Small intestine (tissue), 7 donors: ENCODE measurements around the gene CIB4. TPM values are rescaled to one million over a fixed set of nuclear protein-coding genes. Genes with fewer than 3 reads are reported as not detected.

ENCODE experiments used
- DNase-seq, 2 donors: peaks; one replicate each; pipeline versions ENCODE4 v3.0.0 to v3.0.0-alpha.2; 2013
- FAIRE-seq: peaks from 2 replicates; lab custom pipeline; 2012; peaks lifted over from hg19 to GRCh38; lab: Jason Lieb, UNC
- H3K27ac ChIP-seq, 3 donors: one replicate each; pipeline ENCODE4 v1.5.1; 2013; ENCODE audit warnings: low read length in 2 of 3, mild to moderate bottlenecking in 2 of 3, control low read depth in 1 of 3, inconsistent platforms in 1 of 3, low read depth in 1 of 3, moderate library complexity in 1 of 3
- H3K27me3 ChIP-seq, 3 donors: one replicate each; pipeline ENCODE4 v1.6.1; 2013; ENCODE audit warnings: low read length in 3 of 3, inconsistent platforms in 1 of 3; ENCODE audit not compliant: control insufficient read depth in 3 of 3, insufficient read depth in 3 of 3
- H3K36me3 ChIP-seq, 3 donors: one replicate each; pipeline ENCODE4 v1.6.1; 2013; ENCODE audit warnings: low read length in 3 of 3, inconsistent platforms in 1 of 3, low read depth in 1 of 3, mild to moderate bottlenecking in 1 of 3, moderate library complexity in 1 of 3; ENCODE audit not compliant: control insufficient read depth in 3 of 3, insufficient read depth in 2 of 3
- H3K4me1 ChIP-seq, 3 donors: one replicate each; pipeline ENCODE4 v1.6.1; 2013; ENCODE audit warnings: low read length in 2 of 3, inconsistent platforms in 1 of 3, low read depth in 1 of 3, mild to moderate bottlenecking in 1 of 3, moderate library complexity in 1 of 3; ENCODE audit not compliant: control insufficient read depth in 3 of 3, insufficient read depth in 2 of 3
- H3K4me3 ChIP-seq, 3 donors: one replicate each; pipeline ENCODE4 v1.5.1; 2013; ENCODE audit warnings: low read length in 3 of 3, control low read depth in 1 of 3, inconsistent platforms in 1 of 3, low read depth in 1 of 3, mild to moderate bottlenecking in 1 of 3, moderate library complexity in 1 of 3
- H3K9me3 ChIP-seq, 2 donors: one replicate each; pipeline ENCODE4 v1.6.1; 2013; ENCODE audit warnings: low read depth in 1 of 2, low read length in 1 of 2; ENCODE audit not compliant: control insufficient read depth in 2 of 2, insufficient read depth in 1 of 2
- WGBS, 3 donors: extraction: QIAGEN DNeasy Blood & Tissue Kit; methylation state at CpG; one replicate each; pipeline ENCODE4 v1.1.7; 2013; 5-methylcytosine and 5-hydroxymethylcytosine counted together
- polyA plus RNA-seq, 4 donors: library from polyadenylated mRNA; stranded (reverse) in 3 of 4; unstranded in 1 of 4; fragments of 200-250 nt in 3 of 4; fragments of 120-200 nt in 1 of 4; gene quantifications; one replicate each; pipeline versions ENCODE4 v1.2.1 to v1.2.3, GENCODE V29; 2013
- donor health status: healthy with polysubstance abuse.
- donor health status: control.
- donor health status: control.
- donor health status: Bipolar disorder and iron deficiency.
- donor health status: healthy.

CIB4 gene
- polyA plus RNA-seq, 4 donors, result 0.15 TPM; not detected in 3

DNA sequence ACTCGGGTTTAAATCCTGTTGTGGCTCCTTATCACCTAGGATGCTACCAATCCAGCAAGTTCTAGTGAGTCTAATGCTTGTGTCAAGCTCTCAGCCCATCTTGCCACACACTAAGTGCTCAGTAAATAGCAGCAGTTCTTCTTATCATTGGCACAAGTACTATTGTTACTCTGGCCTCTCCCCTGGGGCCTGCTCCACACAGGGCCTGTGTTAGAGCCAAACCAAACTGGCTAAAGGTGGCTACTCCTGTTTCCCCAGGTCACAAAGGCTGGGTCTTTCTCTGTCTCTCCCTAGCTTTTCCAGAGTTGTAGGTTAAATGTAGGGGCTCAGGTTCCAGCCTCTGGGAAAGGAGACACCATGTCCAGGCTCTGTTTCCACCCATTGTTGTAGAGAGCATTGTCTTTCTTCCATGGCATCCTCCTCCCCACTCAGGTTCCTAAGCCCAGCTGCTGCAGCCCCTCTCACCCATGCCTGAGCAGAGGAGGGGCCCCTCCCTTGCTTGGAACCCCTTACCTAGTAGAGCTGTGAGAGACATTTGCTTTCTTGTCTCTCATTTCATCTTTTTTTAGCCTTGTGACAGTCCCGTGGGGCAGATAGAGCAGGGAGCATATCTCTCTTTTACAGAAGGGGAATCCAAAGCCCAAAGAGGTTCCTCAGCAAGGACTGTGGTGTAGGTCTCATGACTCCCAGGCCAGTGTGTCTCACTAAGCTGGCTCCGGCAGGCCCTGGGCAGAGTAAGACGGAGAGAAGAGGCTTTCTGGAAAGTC lies 106.9 kb downstream of the CIB4 start:
- Histone ChIP-seq H3K36me3 (no peaks in the 10 kb centered on the region), H3K4me1 (no peaks in the 10 kb centered on the region), H3K9me3 (no peaks in the 10 kb centered on the region), H3K4me3 (no peak overlapping the region), H3K27ac (no peak overlapping the region), H3K27me3 (peaks cover 0 to 7% (median 0%) of the 10 kb centered on the region in 3 donors)
- no peak for FAIRE-seq
- 78 to 81% (median 79%) methylated on average over 4 of the region's 4 CpGs for WGBS, 3 donors
- DNase-seq, result no peak

DNA sequence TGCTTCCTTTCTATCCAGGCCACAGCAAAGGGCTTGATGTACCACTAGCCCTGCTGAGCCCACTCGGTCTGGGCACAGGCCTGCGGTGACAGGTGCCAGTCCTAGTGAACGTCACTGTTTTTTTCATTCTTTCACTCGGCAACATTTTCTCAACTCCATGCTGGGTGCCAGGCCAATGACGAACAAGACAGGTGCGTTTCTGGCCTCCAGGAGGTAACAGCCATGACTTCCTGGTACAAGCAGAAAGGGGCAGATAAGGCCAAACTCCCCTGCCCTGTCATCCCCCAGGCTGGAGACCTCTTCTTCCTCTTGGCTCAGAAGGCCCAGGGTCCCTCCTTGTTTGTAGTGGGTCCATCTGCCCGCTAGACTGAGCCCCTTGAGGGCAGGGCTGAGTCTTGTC lies 107.5 kb downstream of the CIB4 start:
- no peak for FAIRE-seq
- WGBS, 3 donors, result 34 to 83% (median 81%) methylated on average over 7 of the region's 7 CpGs

DNA sequence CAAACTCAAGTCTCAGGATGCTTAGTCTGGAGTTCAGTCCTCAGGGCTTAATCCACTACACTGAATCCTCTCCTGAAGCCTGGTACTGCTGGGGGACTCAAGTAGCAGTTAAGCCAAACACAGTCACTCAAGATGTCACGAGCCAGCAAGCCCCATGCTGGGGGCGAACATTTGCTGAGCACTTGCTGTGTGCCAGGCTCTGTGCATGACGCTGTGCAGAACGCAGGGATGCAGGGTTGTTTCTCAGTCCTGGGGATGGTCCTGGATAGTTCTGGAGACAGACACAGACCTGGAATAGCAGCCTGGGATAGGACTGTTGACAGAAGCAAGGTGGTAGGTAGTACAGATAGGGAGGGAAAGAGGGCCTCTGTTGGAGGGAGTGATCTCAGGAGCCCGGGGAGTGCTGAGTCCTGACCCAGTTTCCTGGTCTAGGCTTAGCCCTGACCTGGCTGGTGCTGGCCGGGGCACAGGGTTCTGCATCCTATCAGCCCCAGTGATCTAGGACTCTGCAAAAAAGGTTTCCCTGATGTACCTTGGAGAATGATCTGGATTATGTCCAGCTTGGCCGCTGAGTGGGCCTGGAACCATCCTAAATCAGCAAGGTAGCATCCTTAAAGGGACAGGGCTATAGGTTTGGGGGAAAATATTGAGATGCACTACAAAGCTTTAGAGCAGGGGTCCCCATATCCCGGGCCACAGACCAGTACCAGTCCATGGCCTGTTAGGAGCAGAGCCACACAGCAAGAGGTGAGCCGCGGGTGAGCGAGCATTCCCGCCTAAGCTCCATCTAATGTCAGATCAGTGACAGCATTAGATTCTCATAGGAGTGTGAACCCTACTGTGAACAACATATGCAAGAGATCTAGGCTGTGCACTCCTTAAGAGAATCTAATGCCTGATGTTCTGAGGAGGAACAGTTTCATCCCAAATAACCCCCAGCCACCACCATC lies 108.6 kb downstream of the CIB4 start:
- no peaks in the 10 kb centered on the region for H3K4me1 ChIP-seq
- FAIRE-seq, result no peak
- no peaks in the 10 kb centered on the region for H3K36me3 ChIP-seq
- peaks cover 0 to 7% (median 0%) of the 10 kb centered on the region in 3 donors for H3K27me3 ChIP-seq
- no peaks in the 10 kb centered on the region for H3K9me3 ChIP-seq
- WGBS, 3 donors, result 80 to 89% (median 80%) methylated on average over 12 of the region's 12 CpGs
- no peak overlapping the region for H3K4me3 ChIP-seq
- no peak for DNase-seq
- H3K27ac ChIP-seq, result no peak overlapping the region

More for the DNA sequence above, 107.5 kb downstream of the CIB4 start:
- Histone ChIP-seq H3K4me1 (no peaks in the 10 kb centered on the region), H3K27ac (no peak overlapping the region), H3K27me3 (peaks cover 0 to 7% (median 0%) of the 10 kb centered on the region in 3 donors), H3K4me3 (no peak overlapping the region), H3K36me3 (no peaks in the 10 kb centered on the region), H3K9me3 (no peaks in the 10 kb centered on the region)
- DNase-seq, result no peak

Other genes starting within 250 kb of the CIB4 start
- gene DRC1, start 239.4 kb downstream of the CIB4 start, polyA plus RNA-seq, result under 1 TPM in 2 of 4 donors, not detected in 2; 0.09 to 0.18 TPM
- gene OTOF, start 163.2 kb downstream of the CIB4 start, polyA plus RNA-seq, result 1 to 10 TPM in 1 of 4 donors, under 1 TPM in 3; 0.22 to 2.5 (median 0.46) TPM
- 1 to 10 TPM in 1 of 4 donors, under 1 TPM in 3; 0.22 to 3.3 (median 0.28) TPM for gene KCNK3, start 51.4 kb upstream of the CIB4 start, polyA plus RNA-seq
- gene SLC35F6, start 122.9 kb upstream of the CIB4 start, polyA plus RNA-seq, result 10 to 100 TPM in 2 of 4 donors, 1 to 10 TPM in 2; 5.8 to 21.3 (median 12.1) TPM
- gene CENPA, start 144.7 kb upstream of the CIB4 start, polyA plus RNA-seq, result 10 to 100 TPM in 1 of 4 donors, 1 to 10 TPM in 3; 1.4 to 11.6 (median 3.2) TPM
- gene DPYSL5, start 206.8 kb upstream of the CIB4 start, polyA plus RNA-seq, result 1 to 10 TPM in 1 of 4 donors, under 1 TPM in 2, not detected in 1; 0.27 to 1.2 (median 0.50) TPM